ENCODE data around the gene MARVELD3.
A peak's percentile ranks its signal among the peaks of the same experiment; 100 is the strongest.

MARVELD3 gene

DNA sequence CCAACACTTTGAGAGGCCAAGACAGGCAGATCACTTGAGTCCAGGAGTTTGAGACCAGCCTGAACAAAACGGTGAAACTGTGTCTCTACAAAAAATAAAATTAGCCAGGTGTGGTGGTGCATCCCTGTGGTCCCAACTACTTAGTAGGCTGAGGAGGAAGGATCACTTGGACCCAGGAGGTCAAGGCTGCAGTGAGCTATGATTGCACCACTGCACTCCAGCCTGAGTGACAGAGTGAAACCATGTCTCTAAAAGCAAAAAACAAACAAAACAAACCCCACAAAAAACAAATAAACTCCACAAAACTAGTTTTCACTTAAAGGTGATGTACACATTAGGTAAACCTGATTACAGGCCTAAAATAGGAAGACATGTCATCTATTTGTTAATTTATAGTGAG is 40.3 kb downstream of the MARVELD3 start:
- peaks cover 70% of the 10 kb centered on the region for H3K36me3 Mint-ChIP-seq (ENCODE audit: low read depth)
- no peak overlapping the region for H3K4me3 Mint-ChIP-seq
- no peaks in the 10 kb centered on the region for H3K27me3 Mint-ChIP-seq (ENCODE audit: low read depth, poor library complexity)
- peak overlapping the region; percentile 41 for H3K27ac Mint-ChIP-seq
- DNase-seq, result no peak
- H3K4me1 Mint-ChIP-seq, result no peaks in the 10 kb centered on the region
- H3K9me3 Mint-ChIP-seq, result no peaks in the 10 kb centered on the region
- TF ChIP-seq CTCF (IDR thresholded peaks at IDR 0.05), result no peak

- Mint-ChIP-seq H3K27me3 (ENCODE audit: low read depth, poor library complexity) (no peaks in the 10 kb centered on the region), H3K4me3 (no peak overlapping the region), H3K27ac (no peak overlapping the region), H3K4me1 (no peaks in the 10 kb centered on the region), H3K9me3 (no peaks in the 10 kb centered on the region), H3K36me3 (ENCODE audit: low read depth) (peaks cover 70% of the 10 kb centered on the region)
- no peak for DNase-seq
- no peak for TF ChIP-seq CTCF (IDR thresholded peaks at IDR 0.05)
These were observed 41.1 kb downstream of the MARVELD3 start for GRCh38 chr16:71666928-71667707.

GRCh38 chr16:71669926-71670536 is 44.0 kb downstream of the MARVELD3 start:
- no peaks in the 10 kb centered on the region for H3K9me3 Mint-ChIP-seq
- no peak overlapping the region for H3K27ac Mint-ChIP-seq
- H3K27me3 Mint-ChIP-seq (ENCODE audit: low read depth, poor library complexity), result no peaks in the 10 kb centered on the region
- H3K4me3 Mint-ChIP-seq, result no peak overlapping the region
- no peak for DNase-seq
- peaks cover 74% of the 10 kb centered on the region for H3K36me3 Mint-ChIP-seq (ENCODE audit: low read depth)
- no peak for TF ChIP-seq CTCF (IDR thresholded peaks at IDR 0.05)
- H3K4me1 Mint-ChIP-seq, result no peaks in the 10 kb centered on the region

- Mint-ChIP-seq H3K27me3 (ENCODE audit: low read depth, poor library complexity) (no peaks in the 10 kb centered on the region), H3K27ac (peak overlapping the region; percentile 46), H3K36me3 (ENCODE audit: low read depth) (peaks cover 79% of the 10 kb centered on the region), H3K4me3 (no peak overlapping the region), H3K4me1 (no peaks in the 10 kb centered on the region), H3K9me3 (no peaks in the 10 kb centered on the region)
- no peak for TF ChIP-seq CTCF (IDR thresholded peaks at IDR 0.05)
- no peak for DNase-seq
These were observed 44.6 kb downstream of the MARVELD3 start for GRCh38 chr16:71670537-71670936.

- Mint-ChIP-seq H3K27ac (no peak overlapping the region), H3K4me1 (no peaks in the 10 kb centered on the region), H3K36me3 (ENCODE audit: low read depth) (peaks cover 78% of the 10 kb centered on the region), H3K9me3 (no peaks in the 10 kb centered on the region), H3K4me3 (no peak overlapping the region), H3K27me3 (ENCODE audit: low read depth, poor library complexity) (no peaks in the 10 kb centered on the region)
- no peak for TF ChIP-seq CTCF (IDR thresholded peaks at IDR 0.05)
- no peak for DNase-seq
These were observed 45.2 kb downstream of the MARVELD3 start for GRCh38 chr16:71671165-71671564.

DNA sequence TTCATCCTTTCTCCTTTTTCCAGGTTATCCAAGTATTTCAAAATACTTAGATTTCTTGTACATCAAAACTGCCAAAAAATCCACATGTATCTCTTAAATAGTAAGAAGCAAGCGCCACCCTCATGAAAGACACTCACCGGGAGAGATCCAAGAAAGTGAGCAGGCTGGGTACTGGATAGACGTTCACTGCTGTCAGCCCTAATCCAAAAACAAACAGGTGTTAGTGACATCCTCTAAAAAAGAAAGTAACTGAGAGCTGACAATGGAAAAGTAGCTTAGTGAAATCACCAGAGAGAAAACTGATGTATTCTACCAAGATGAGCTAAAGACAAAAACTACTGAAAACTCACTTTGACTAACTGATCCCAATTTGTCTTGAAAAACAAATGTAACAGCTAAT is 46.1 kb downstream of the MARVELD3 start:
- Mint-ChIP-seq H3K27me3 (ENCODE audit: low read depth, poor library complexity) (no peaks in the 10 kb centered on the region), H3K36me3 (ENCODE audit: low read depth) (peaks cover 77% of the 10 kb centered on the region), H3K9me3 (no peaks in the 10 kb centered on the region), H3K4me3 (no peak overlapping the region), H3K27ac (no peak overlapping the region), H3K4me1 (no peaks in the 10 kb centered on the region)
- no peak for DNase-seq
- no peak for TF ChIP-seq CTCF (IDR thresholded peaks at IDR 0.05)
